Sigmoid colon (tissue), 4 donors: ENCODE measurements around the gene ARHGEF7.

Experiments
- CTCF ChIP-seq, 4 experiments: fragments of 450-650 bp in 3 of 4; fragments of 200-600 bp in 1 of 4; IDR thresholded peaks; one replicate each; pipeline ENCODE4 v1.5.1; 2016 to 2019; ENCODE audit warnings: antibody characterized with exemption in 4 of 4, mild to moderate bottlenecking in 3 of 4, moderate library complexity in 2 of 4
- POLR2A ChIP-seq, 2 donors: fragments of 450-650 bp; IDR thresholded peaks; one replicate each; pipeline ENCODE4 v1.6.1; 2016; ENCODE audit warnings: antibody characterized with exemption in 2 of 2, mild to moderate bottlenecking in 2 of 2, moderate library complexity in 2 of 2
- POLR2AphosphoS5 ChIP-seq, 4 donors: sonication (generic); formaldehyde crosslinking; IDR thresholded peaks; one replicate each; pipeline ENCODE4 v1.6.1; 2017; ENCODE audit warnings: antibody characterized with exemption in 4 of 4

- no peak for TF ChIP-seq CTCF (IDR thresholded peaks at IDR 0.05)
- TF ChIP-seq POLR2A (IDR thresholded peaks at IDR 0.05), result no peak
- TF ChIP-seq POLR2AphosphoS5 (IDR thresholded peaks at IDR 0.05), result no peak
Measured at GRCh38 chr13:111298214-111298975, 183.3 kb downstream of the ARHGEF7 start.
